ENCODE measurements around the gene SHB. TPM values are rescaled to one million over a fixed set of nuclear protein-coding genes. Genes with fewer than 3 reads are reported as not detected.

The SHB gene
- total RNA-seq, 2 experiments from 2014 or later = 0.41 to 1.0 TPM

GRCh38 chr9:37964740-37965081 lies 104.3 kb downstream of the SHB start:
- no peaks in the 10 kb centered on the region for H4K20me1 ChIP-seq (ENCODE audit: insufficient read depth, low read length)
- TF ChIP-seq EZH2phosphoT487 (IDR thresholded peaks at IDR 0.05; ENCODE audit: borderline replicate concordance, low read depth, low read length) = no peak
- TF ChIP-seq, protein P1, sequence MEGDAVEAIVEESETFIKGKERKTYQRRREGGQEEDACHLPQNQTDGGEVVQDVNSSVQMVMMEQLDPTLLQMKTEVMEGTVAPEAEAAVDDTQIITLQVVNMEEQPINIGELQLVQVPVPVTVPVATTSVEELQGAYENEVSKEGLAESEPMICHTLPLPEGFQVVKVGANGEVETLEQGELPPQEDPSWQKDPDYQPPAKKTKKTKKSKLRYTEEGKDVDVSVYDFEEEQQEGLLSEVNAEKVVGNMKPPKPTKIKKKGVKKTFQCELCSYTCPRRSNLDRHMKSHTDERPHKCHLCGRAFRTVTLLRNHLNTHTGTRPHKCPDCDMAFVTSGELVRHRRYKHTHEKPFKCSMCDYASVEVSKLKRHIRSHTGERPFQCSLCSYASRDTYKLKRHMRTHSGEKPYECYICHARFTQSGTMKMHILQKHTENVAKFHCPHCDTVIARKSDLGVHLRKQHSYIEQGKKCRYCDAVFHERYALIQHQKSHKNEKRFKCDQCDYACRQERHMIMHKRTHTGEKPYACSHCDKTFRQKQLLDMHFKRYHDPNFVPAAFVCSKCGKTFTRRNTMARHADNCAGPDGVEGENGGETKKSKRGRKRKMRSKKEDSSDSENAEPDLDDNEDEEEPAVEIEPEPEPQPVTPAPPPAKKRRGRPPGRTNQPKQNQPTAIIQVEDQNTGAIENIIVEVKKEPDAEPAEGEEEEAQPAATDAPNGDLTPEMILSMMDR (conservative IDR thresholded peaks at IDR 0.05; ENCODE audit: low read length) = no peak
- no peaks in the 10 kb centered on the region for H3K9me3 ChIP-seq (ENCODE audit: low read length)
- no TSS peak for BruUV-seq (replicated peaks)
- H3K4me3 ChIP-seq (ENCODE audit: low read depth, low read length, poor library complexity, severe bottlenecking) = no peak overlapping the region
- POLR2A ChIA-PET = no interaction called here
- H3K79me2 ChIP-seq (ENCODE audit: insufficient read depth, low read depth, low read length) = no peaks in the 10 kb centered on the region
- H2AFZ ChIP-seq (ENCODE audit: low read length) = no peak overlapping the region
- intact Hi-C loops (cut with micrococcal nuclease; ENCODE audit: unreplicated experiment) = no loop called here
- H3K4me2 ChIP-seq (ENCODE audit: low read length) = no peak overlapping the region
- H3K36me3 ChIP-seq (ENCODE audit: insufficient read depth, low read length) = no peaks in the 10 kb centered on the region
- CTCF ChIA-PET (ENCODE audit: unreplicated experiment) = no interaction called here
- no peak overlapping the region for H3K27ac ChIP-seq (ENCODE audit: low read depth, low read length, poor library complexity, severe bottlenecking)
- H3K4me1 ChIP-seq (ENCODE audit: insufficient read depth, low read length, poor library complexity, severe bottlenecking) = no peaks in the 10 kb centered on the region
- H3K9me2 ChIP-seq (ENCODE audit: insufficient read depth, low read length) = no peaks in the 10 kb centered on the region
- DNase-seq (ENCODE audit: low spot score) = no peak

DNA sequence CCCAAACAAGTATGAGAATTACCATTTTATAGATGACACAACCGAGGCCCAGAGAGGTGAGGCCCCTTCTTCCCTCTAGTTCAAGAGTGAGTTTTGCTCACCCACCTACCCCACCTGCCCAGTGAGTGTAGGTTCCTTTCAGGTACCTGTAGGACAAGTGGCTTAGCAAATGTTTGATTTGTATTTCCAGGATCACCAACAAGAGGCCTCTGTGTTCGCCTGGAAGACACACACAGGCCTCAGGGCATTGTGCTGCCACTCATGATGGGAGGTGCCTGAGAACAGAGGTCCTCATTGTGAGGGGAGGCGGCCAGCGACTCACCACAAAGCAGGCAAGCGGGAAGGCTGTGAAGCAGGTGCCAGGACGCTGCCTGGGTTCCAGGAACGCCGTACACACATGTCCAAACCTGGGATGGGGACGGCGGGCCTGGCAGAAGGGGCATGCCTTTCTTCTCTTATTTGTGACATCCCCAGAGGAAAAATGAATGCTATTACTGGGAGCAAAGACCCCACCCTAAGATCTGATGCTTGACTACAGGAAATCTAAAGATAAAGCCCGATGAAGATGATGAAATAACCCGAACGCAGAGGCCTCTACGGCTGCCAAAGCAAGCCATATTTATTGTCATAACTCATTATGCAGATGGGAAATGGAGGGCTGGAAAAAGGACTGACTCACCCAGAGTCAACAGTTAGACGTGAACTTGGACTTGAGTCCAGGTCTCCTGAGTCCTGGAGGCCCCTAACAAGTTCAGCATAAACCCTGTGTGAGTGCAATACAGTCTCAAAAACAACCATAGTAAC lies 104.9 kb downstream of the SHB start:
- POLR2A ChIA-PET = no interaction called here
- no peak for TF ChIP-seq EZH2phosphoT487 (IDR thresholded peaks at IDR 0.05; ENCODE audit: borderline replicate concordance, low read depth, low read length)
- TF ChIP-seq, protein P1 (conservative IDR thresholded peaks at IDR 0.05; ENCODE audit: low read length) = no peak
- intact Hi-C loops (cut with micrococcal nuclease; ENCODE audit: unreplicated experiment) = no loop called here

DNA sequence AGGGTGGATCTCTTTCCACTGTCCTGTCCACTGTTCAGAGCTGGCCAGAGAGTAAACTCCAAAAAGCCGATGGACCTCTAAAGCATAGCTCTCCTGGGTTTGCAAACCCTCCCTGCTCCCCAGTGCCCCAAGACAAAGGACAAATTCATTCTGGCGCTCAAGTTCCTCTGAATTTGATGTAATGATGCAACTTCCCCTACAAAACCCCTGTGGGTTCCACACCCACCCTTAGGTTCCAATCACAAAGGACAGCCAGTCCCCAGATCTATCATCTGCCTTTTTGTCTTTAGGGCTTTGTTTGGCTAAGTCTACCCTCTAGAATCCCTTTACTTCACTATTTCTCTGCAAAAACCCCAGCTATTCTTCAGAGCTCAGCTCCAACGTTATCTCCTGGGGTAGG lies 107.7 kb downstream of the SHB start:
- Histone ChIP-seq H3K9me2 (ENCODE audit: insufficient read depth, low read length) (no peaks in the 10 kb centered on the region), H3K4me3 (ENCODE audit: low read depth, low read length, poor library complexity, severe bottlenecking) (no peak overlapping the region), H3K4me1 (ENCODE audit: insufficient read depth, low read length, poor library complexity, severe bottlenecking) (no peaks in the 10 kb centered on the region), H3K4me2 (ENCODE audit: low read length) (no peak overlapping the region), H2AFZ (ENCODE audit: low read length) (no peak overlapping the region), H3K36me3 (ENCODE audit: insufficient read depth, low read length) (no peaks in the 10 kb centered on the region), H3K27ac (ENCODE audit: low read depth, low read length, poor library complexity, severe bottlenecking) (no peak overlapping the region), H4K20me1 (ENCODE audit: insufficient read depth, low read length) (no peaks in the 10 kb centered on the region), H3K79me2 (ENCODE audit: insufficient read depth, low read depth, low read length) (no peaks in the 10 kb centered on the region), H3K9me3 (ENCODE audit: low read length) (no peaks in the 10 kb centered on the region)
- ChIA-PET CTCF (ENCODE audit: unreplicated experiment) (no interaction called here), POLR2A (no interaction called here)
- BruUV-seq (replicated peaks) = no TSS peak
- no peak for TF ChIP-seq EZH2phosphoT487 (IDR thresholded peaks at IDR 0.05; ENCODE audit: borderline replicate concordance, low read depth, low read length)
- TF ChIP-seq, protein P1 (conservative IDR thresholded peaks at IDR 0.05; ENCODE audit: low read length) = no peak
- intact Hi-C loops (cut with micrococcal nuclease; ENCODE audit: unreplicated experiment) = no loop called here
- DNase-seq (ENCODE audit: low spot score) = no peak

More for the DNA sequence above, 104.9 kb downstream of the SHB start:
- Histone ChIP-seq H3K4me3 (ENCODE audit: low read depth, low read length, poor library complexity, severe bottlenecking) (no peak overlapping the region), H3K79me2 (ENCODE audit: insufficient read depth, low read depth, low read length) (no peaks in the 10 kb centered on the region), H3K4me1 (ENCODE audit: insufficient read depth, low read length, poor library complexity, severe bottlenecking) (no peaks in the 10 kb centered on the region), H3K9me2 (ENCODE audit: insufficient read depth, low read length) (no peaks in the 10 kb centered on the region), H3K4me2 (ENCODE audit: low read length) (no peak overlapping the region), H2AFZ (ENCODE audit: low read length) (no peak overlapping the region), H3K9me3 (ENCODE audit: low read length) (no peaks in the 10 kb centered on the region), H4K20me1 (ENCODE audit: insufficient read depth, low read length) (no peaks in the 10 kb centered on the region), H3K36me3 (ENCODE audit: insufficient read depth, low read length) (no peaks in the 10 kb centered on the region), H3K27ac (ENCODE audit: low read depth, low read length, poor library complexity, severe bottlenecking) (no peak overlapping the region)
- CTCF ChIA-PET (ENCODE audit: unreplicated experiment) = no interaction called here
- no TSS peak for BruUV-seq (replicated peaks)
- no peak for DNase-seq (ENCODE audit: low spot score)
